ENCODE results near the gene ARHGAP10.

GRCh38 chr4:147941373-147941772 lies 209.5 kb downstream of the ARHGAP10 start:
- TF ChIP-seq POLR2AphosphoS5 (IDR thresholded peaks at IDR 0.05; ENCODE audit: borderline replicate concordance, low read depth, low read length) (no peak), EZH2 (IDR thresholded peaks at IDR 0.05) (no peak), FOXP2 (optimal IDR thresholded peaks at IDR 0.05; ENCODE audit: control extremely low read depth, extremely low read length, insufficient read depth) (no peak)
